ENCODE results near the gene RTN1. TPM values are rescaled to one million over a fixed set of nuclear protein-coding genes. Genes with fewer than 3 reads are reported as not detected.
A peak's percentile ranks its signal among the peaks of the same experiment; 100 is the strongest.

The RTN1 gene
- total RNA-seq, 2 donors from 2014 or later = 0.84 to 4.7 TPM

DNA sequence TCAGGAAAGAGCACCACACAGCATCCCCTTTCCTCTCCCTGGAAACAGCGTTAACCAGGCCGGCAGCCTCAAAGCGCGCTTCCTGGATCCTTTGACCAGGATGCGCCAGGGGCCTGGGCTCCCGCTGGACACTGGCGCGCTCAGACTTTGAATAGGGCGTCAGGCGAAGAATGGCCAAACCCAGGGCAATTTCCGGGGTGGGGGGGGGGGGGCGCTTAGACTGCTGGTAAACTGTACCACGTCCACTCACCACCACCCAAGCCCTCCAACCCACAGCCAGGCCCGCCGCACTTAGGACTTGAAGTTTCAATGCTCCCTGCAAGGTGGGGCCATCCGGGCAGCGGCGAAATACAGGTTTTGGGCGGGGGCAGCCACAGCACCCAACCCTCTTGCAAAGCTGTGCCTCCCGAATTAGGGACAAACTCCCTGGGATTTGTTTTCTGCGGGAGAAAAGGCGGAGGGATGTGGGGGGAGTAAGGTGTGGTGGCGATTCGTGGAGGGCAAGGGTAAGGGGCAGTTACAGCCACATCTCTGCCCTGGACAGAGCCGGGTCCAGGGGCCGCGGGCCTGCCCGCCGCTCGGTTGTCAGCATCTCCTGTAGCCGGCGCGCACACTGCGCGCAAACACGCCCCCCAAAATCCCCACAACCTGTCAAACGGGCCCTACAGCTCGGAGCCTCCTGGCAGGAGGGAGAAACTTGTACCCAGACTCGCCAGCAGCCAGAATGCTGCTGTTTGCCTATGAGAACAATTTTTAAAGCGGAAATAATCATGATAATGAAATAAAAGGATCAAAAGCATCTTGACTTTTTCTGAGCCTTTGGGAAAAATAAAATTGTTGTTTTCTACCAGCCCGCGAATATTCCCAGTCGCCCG lies 958 bp downstream of the RTN1 start:
- no peak for DNase-seq
- Histone ChIP-seq H3K4me1 (no peaks in the 10 kb centered on the region), H3K9me3 (no peaks in the 10 kb centered on the region), H3K27ac (no peak overlapping the region), H3K27me3 (peaks cover 35% of the 10 kb centered on the region), H3K36me3 (no peaks in the 10 kb centered on the region), H3K4me3 (peak overlapping the region; percentile 52), H3K9ac (ENCODE audit: low read depth in 2 of 2, low read length in 2 of 2) (no peak overlapping the region)
- TF ChIP-seq, protein P1, sequence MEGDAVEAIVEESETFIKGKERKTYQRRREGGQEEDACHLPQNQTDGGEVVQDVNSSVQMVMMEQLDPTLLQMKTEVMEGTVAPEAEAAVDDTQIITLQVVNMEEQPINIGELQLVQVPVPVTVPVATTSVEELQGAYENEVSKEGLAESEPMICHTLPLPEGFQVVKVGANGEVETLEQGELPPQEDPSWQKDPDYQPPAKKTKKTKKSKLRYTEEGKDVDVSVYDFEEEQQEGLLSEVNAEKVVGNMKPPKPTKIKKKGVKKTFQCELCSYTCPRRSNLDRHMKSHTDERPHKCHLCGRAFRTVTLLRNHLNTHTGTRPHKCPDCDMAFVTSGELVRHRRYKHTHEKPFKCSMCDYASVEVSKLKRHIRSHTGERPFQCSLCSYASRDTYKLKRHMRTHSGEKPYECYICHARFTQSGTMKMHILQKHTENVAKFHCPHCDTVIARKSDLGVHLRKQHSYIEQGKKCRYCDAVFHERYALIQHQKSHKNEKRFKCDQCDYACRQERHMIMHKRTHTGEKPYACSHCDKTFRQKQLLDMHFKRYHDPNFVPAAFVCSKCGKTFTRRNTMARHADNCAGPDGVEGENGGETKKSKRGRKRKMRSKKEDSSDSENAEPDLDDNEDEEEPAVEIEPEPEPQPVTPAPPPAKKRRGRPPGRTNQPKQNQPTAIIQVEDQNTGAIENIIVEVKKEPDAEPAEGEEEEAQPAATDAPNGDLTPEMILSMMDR (IDR thresholded peaks at IDR 0.05) = no peak
- intact Hi-C loops (cut with DNase I) = no loop called here

DNA sequence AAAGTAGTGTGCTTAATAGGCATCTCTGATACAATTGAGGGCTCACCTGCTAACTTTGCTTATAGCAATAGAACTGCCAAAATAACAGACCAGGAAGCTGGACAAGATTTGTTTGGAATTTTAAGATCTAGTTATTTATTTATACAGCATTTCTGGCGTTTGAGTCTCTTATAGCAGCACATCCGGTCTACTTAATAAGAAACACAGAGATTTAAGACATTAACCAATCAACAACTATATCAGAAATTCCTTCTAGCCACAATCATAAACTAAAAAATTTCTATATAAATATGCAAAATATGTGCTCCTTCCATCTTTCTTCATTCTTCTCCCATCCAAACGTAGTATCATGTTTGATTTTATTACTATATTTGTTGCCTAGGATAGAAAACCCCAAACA lies 2.6 kb downstream of the RTN1 start:
- Histone ChIP-seq H3K27me3 (peaks cover 31% of the 10 kb centered on the region), H3K4me3 (no peak overlapping the region), H3K27ac (no peak overlapping the region), H3K36me3 (no peaks in the 10 kb centered on the region), H3K4me1 (no peaks in the 10 kb centered on the region), H3K9me3 (no peaks in the 10 kb centered on the region), H3K9ac (ENCODE audit: low read depth in 2 of 2, low read length in 2 of 2) (no peak overlapping the region)
- DNase-seq = no peak
- intact Hi-C loops (cut with DNase I) = no loop called here
- TF ChIP-seq, protein P1 (IDR thresholded peaks at IDR 0.05) = no peak

DNA sequence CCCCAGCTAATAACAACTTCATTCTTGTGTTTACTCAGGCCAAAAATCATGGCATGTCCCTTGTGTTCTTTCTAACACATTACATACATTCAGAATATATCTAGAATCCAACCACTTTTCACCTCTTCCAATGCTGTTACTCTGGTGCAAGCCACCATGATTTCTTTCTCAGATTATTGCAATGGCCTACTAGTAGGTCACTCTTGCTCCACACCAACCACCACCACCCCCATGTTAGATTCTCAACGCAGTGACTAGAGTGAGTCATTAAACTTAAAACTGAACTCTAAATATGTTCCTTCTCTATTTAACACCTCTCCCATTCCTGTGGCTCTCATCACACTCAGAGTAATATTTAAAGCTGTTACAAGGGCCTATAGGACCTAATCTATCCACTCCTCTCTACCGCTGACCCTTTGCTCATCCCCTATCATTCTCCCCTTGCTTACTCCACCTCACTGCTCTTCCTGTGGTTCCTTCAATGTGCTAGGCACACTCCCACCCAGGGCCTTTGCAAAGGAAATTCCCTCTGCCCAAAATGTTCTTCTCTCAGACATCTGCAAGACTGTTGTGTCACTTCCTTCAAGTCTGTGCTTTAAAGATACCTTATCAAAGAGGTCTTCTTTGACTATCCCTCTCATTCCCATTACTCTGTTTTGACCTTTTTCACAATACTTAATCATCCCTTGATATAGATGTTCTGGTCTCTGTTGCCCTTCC lies 6.6 kb downstream of the RTN1 start:
- H3K36me3 ChIP-seq = no peaks in the 10 kb centered on the region
- TF ChIP-seq, protein P1 (IDR thresholded peaks at IDR 0.05) = no peak
- no peaks in the 10 kb centered on the region for H3K4me1 ChIP-seq
- H3K27me3 ChIP-seq = no peaks in the 10 kb centered on the region
- no peak overlapping the region for H3K27ac ChIP-seq
- DNase-seq = no peak
- no peak overlapping the region for H3K9ac ChIP-seq (ENCODE audit: low read depth in 2 of 2, low read length in 2 of 2)
- no peak overlapping the region for H3K4me3 ChIP-seq
- no peaks in the 10 kb centered on the region for H3K9me3 ChIP-seq
- intact Hi-C loops (cut with DNase I) = no loop called here

DNA sequence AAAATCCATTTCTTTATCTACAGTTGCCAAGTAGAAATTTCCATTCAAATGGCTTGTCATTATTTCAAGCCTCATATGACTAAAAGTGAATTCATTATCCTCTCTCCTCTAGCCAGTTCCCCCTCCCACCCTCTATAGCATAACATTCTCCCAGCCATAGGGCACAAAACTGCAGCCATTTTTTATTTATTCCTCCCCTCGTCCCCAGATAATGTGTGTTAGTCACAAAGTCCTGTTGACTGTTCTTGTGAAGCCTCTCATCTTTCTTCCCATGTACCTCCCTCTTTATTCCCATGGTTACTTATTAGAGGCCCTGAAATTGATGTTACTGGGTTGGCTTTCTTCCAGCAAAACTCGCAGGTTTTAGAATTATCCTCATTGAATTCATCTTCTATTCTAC lies 13.2 kb downstream of the RTN1 start:
- no peak for DNase-seq
- Histone ChIP-seq H3K4me3 (no peak overlapping the region), H3K9me3 (no peaks in the 10 kb centered on the region), H3K4me1 (no peaks in the 10 kb centered on the region), H3K27ac (no peak overlapping the region), H3K27me3 (no peaks in the 10 kb centered on the region), H3K9ac (ENCODE audit: low read depth in 2 of 2, low read length in 2 of 2) (no peak overlapping the region), H3K36me3 (no peaks in the 10 kb centered on the region)
- TF ChIP-seq, protein P1 (IDR thresholded peaks at IDR 0.05) = no peak
- intact Hi-C loops (cut with DNase I) = no loop called here

DNA sequence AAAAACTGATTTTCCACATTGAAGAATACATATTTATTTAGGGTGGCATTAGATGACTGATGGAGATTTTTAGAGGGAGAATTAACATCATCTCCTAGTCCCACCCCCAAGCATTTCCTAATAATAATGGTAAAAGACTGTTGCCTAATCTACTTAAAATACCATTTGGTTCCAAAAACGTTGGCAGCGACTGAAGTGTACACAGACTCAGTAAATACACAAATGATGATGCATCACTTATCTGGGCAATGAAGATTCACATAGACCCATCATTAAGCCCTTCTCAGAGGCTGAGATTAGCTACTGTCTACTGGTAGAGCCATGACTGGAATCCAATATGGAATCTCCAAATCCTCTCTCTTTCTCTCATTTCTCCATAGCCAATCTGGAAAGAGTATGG lies 18.2 kb downstream of the RTN1 start:
- DNase-seq = no peak
- H3K4me1 ChIP-seq = no peaks in the 10 kb centered on the region
- H3K36me3 ChIP-seq = no peaks in the 10 kb centered on the region
- no peaks in the 10 kb centered on the region for H3K27me3 ChIP-seq
- no peak overlapping the region for H3K9ac ChIP-seq (ENCODE audit: low read depth in 2 of 2, low read length in 2 of 2)
- no peak overlapping the region for H3K4me3 ChIP-seq
- H3K9me3 ChIP-seq = no peaks in the 10 kb centered on the region
- no peak overlapping the region for H3K27ac ChIP-seq
- intact Hi-C loops (cut with DNase I) = no loop called here
- TF ChIP-seq, protein P1 (IDR thresholded peaks at IDR 0.05) = no peak
